NCI-H2171 (cell line): ENCODE measurements around the gene TRAK2.
A peak's percentile ranks its signal among the peaks of the same experiment; 100 is the strongest.
"Not testable (repeated sequence)": the region's sequence is repeated elsewhere in the genome, so short reads cannot be mapped to it uniquely, and the experiment has no call there.

Source experiments
- DNase-seq: peaks from one replicate; lab custom pipeline; 2025; lab: John Stamatoyannopoulos, UW

The TRAK2 gene

DNA sequence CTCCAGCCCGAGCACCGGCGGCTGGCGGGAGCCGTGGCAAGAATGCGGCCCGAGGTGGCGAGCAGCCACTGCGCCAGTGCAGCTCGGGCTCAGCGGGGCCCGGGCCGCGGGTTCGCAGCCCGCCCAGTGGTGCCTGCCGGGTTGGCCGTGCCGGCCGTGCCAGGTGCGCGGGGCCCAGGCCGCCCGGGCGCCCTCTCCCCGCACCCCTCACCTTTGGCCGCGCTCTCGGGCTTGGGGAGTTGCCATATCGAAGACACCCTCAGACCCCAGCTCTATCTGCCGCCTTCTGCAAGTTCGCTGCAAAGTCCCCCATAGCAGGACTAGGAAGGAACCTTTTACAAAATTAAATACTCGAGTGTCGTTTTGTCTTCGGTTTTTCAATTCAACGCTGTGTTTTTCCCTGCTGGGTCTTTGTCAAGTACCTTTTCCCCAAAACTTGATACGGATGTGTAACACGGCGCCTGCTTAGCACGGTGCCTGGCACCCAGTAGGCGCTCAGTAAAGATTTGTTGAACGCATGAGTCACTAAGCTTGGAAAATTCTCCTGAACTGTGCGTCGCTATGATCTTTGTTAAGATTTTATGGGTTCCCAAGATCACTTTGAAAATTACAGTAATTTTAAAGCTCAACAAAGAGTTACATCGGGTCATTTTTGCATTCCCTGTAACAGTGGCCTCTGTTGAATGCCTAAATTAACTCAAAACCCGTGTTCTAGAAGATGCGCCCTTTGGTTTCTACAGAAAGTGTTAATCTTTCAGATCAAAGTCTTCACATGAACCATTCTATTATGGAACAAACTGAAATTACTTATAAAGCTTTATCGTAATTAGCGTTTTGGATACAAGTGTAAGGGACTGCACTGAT, 1.0 kb upstream of the TRAK2 start:
- no peak for DNase-seq

DNA sequence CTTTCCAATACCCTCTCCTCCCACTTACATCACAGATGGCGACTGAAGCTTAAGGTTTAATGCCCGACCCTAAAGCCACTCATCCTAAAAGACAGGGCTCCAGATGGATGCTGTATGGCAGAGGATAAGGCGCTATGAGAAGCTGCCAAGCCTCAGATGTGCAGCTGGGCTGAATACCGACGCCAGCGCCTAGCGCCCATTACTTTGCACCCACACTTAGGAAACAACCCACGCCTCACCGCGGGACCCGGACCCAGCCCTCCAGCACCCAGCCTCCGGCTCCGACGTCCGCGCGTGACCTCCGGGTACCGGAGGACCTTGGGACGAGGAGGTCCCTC, 335 bp downstream of the TRAK2 start:
- peak; percentile 49 for DNase-seq

DNA sequence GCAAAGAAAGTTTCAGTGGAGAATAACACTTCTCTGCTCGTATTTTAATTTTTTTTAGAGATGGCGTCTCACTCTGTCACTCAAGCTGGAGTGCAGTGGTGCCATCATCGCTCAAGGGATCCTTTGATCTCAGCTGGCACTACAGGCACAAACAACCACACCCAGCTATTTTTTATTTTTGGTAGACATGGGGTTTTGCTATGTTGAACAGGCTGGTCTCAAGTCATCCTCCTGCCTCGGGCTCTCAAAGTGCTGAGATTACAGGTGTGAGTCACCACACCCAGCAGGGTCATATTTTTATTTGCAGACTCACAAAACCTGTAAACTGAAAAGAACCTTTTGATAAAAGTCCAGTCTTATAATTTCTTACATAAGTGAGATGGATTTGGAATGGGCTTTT, 2.6 kb downstream of the TRAK2 start:
- DNase-seq: no peak

DNA sequence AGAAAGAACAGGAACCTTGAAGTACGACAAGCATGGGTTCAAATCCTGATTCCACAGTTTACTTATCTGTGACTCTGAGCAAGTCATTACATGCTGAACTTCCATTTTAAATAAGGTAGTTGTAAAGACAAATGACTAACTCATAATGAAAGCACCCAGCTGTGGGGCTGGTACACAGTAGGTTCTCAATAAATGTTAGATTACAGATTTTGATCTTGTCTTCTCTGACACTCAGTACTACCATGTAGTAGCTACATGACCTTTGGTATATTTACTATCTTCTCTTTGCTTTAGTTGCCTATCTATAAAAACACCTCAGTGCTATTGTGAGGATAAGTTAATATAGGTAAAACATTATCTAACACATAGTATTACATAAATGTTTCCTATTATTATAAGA, 3.2 kb downstream of the TRAK2 start:
- no peak for DNase-seq

DNA sequence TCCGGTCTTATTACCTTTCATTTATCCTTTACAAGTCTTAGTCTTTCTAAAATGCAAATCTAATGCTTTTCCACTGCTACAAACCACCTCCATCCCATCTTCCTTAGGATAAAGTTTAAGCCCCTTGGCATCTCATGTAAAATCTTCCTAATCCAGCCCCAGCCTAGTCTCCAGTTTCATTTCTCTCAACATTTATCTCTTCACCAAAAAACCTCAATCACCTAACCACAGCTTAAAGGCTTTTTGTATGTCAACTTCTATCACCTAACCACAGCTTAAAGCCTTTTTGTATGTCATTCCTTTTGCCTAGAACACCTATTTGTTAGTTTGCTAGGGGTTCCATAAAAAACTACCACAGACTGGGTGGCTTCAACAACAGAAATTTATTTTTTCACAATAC, 4.2 kb downstream of the TRAK2 start:
- no peak for DNase-seq

DNA sequence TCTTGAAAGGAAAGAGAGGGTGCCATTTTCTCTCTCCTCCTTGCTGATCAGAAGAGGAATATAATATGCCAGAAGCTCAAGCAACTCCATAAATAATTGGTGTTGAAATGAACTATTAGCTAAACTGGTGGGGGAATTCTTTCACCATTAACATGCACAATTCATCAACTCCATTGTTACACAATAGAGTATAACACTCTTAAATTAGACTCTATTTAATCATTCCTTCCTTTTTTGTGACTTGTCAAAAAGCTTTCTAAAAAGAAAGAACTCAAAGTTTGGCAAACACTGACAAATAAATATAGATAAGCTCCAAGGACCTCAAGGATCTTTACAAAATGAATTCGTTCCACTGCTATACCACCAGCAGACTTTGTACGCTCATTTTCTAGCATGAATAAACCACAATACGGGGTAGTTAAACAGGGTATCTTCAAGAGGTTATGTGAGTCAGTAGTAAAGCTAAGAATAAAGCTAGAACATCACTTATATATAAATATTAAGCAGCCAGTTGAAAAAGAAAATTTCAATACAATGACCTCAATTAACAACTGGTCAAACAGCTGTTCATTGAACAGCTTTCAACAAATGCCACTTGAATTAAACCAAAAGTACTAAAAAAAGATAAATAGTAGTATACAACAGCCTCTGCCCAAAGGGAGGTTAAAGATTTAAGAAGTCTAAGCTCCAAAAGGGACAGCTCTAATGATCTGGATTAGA, 6.4 kb downstream of the TRAK2 start:
- DNase-seq: no peak

DNA sequence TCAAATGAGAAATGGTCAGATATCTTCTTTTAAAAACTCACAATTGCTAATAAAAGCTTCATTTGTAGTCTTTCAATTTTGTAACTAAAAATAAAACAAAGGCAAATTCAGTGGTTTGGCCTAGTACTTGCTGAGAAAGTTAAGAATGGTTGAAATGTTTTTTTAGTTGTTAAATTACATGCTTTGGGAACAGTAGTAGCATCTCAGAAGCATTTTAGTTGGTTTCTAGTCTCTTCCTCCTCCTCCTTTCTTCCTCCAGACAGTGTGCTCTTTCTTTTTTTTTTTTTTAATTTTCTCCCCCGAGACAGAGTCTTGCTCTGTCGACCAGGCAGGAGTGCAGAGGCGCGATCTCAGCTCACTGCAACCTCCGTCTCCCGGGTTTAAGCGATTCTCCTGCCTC, 9.8 kb downstream of the TRAK2 start:
- no peak for DNase-seq

DNA sequence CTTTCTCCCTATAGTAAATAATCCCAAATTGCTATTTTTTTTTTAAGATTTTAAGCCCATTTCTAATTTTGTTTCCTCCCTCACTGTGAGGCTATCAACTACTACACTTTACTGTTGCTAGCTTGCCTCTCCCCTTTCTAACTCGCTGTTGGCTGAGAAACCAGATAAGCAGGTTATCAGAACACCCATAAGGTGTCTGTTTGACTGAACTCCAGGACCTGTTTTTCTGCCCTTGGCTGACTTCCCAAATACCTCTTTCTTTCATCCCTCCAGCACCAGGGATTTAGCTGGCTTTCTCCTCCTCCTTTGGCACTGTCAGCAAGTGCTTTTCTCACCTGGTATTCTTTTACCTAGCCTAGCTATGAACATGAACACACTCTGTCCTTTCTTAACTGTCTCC, 11.1 kb downstream of the TRAK2 start:
- peak; percentile 19 for DNase-seq

DNA sequence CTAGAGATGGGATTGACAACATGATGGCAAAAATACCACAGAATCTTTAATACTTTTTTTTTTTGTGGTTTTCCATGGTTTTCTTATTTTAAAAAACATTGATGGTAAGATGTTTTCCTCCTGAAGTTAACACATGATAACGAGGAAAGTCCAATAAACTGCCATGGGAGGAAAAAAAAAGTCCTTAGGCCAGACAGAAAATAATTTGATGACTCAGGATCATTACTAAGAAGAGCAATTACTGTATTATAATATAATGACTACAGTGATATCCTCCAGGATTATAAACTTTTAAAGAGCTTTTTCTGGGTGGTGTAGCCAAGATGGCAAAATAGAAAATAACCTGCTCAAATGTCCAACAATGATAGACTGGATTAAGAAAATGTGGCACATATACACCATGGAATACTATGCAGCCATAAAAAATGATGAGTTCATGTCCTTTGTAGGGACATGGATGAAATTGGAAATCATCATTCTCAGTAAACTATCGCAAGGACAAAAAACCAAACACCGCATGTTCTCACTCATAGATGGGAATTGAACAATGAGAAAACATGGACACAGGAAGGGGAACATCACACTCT, 11.8 kb downstream of the TRAK2 start:
- DNase-seq: not testable (repeated sequence)

DNA sequence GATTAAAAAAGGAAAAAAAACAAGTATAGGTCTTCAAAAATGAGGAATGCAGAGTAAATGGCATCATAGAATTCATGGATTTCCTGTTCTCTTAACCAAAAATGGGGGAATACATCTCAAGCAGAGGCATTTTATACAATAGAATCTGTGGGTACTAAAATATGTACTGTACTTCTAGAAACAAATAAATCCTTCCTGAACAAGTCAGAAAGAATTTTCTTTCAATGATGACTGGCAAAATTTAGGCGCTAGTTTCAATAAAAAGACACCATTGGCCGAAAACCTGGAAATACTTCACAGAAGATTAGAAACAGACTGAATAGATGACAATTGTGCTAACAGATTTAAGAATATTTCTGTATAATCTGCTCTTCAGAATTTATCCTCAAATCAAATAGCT, 15.1 kb downstream of the TRAK2 start:
- no peak for DNase-seq

DNA sequence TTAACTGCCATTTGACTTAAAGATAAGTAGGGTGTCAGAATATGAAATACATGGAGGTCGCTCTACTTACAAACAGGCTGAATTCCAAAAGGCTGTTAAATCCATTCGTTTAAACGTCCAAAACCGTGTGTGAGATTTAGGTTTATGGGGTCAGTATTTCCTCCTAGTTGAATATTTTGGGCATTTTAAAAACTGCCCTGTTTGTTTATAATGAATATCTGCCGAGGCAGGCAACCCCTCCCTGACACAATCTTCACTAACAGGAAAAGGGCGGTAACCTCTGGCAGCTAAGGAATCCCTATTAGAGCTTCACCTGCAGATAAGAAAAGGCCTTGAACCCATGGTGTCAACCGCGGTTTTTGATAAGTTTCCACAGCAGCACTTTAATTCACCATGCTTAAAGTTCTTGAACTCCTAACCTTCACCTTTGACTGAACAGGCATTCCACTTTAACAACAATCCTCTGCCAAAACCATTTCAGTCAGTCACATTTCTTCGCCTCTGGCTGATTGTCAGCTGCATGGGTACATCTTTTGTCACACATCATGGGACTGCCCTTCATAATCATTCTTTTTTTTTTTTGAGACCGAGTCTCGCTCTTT, 17.8 kb downstream of the TRAK2 start:
- DNase-seq: no peak

DNA sequence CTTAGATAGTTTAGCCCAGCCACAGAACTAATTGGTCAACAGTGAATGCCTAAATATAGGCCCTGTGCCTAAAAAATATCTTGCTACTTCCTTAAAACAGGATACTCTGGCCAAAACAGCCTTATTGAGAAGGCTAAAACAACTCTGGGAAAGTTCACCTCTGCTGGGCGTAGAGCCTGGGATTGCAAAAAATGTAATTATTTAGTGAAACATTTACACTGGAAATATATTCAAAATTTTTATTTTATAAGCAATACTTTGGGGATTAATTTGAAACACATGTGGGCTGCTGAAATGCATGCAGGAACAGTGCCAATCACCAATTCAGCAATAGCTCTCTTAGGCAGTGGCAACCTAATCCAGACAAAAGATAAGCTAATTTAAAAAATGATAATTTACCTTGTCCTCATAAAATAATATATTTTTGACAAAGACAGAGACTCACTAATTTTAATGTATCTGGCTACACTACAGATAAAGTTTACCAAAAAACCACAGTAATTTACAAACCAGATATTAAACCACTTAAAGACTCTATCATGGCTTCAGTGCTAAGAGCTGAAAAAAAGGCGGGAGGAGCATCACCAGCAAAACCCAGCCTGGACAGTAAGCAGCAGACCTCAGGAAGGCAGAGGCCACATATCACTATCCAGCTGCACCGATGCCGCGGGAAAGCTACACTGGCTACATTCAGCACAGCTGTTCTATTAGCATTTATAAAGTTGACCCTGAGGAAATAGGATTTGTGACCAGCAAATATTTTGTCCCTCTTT, 18.5 kb downstream of the TRAK2 start:
- DNase-seq: no peak

DNA sequence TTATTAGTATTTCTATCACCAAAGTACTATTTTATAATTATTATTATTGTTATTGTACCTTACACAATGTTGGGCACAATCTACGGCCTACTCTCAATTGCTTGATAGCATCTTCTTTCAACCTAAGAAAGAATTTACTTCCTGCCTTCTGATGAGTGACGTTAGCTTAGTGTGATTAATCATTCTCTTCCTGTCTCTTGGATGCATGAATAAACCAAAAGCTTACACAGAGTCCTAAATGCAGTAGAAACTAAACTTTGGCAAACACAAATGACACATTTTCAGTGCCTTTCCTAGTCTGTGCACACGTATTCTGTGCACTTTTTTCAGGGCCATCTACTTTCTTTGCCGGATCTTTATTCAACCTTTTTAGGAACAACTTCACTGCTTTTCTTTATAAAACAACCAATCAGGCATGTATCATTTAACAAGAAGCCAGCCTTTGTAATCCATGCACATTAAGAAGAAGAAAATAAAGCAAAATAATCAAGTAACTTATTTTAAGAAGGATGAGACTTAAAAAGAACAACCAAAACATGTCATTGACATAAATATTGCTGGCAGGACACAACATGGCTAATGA, 19.1 kb downstream of the TRAK2 start:
- no peak for DNase-seq

DNA sequence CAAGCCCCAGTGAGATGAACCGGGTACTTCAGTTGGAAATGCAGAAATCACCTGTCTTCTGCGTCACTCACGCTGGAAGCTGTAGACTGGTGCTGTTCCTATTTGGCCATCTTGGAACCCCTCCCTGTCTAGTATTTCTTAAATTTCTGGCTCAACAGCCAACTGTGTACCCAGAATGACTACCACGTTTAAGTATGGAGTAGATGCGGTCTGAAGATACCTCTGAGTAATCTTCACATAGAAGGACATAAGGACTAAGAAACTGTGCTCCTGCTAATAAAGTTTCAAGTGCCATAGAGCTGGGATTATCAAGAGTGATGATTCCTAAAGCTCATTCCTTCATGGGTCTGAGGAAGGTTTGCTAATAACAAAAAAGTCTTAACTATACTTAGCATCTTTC, 20.4 kb downstream of the TRAK2 start:
- DNase-seq: no peak

DNA sequence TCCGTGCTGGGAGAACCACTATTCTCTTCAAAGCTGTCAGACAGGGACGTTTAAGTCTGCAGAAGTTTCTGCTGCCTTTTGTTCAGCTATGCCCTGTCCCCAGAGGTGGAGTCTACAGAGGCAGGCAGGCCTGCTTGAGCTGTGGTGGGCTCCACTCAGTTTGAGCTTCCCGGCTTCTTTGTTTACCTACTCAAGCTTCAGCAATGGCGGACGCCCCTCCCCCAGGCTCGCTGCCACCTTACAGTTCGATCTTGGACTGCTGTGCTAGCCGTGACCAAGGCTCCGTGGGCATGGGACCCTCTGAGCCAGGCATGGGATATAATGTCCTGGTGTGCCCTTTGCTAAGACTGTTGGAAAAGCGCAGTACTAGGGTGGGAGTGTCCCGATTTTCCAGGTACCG, 20.9 kb downstream of the TRAK2 start:
- not testable (repeated sequence) for DNase-seq

DNA sequence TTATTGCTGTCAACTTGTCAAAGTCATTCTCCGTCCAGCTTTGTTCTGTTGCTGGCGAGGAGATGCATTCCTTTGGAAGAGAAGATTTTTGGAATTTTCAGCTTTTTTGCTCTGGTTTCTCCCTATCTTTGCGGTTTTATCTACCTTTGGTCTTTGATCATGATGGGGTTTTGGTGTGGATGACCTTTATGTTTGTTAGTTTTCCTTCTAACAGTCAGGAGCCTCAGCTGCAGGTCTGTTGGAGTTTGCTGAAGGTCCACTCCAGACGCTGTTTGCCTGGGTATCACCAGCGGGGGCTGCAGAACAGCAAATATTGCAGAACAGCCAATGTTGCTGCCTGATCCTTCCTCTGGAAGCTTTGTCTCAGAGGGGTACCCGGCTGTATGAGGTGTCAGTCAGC, 21.4 kb downstream of the TRAK2 start:
- DNase-seq: not testable (repeated sequence)

DNA sequence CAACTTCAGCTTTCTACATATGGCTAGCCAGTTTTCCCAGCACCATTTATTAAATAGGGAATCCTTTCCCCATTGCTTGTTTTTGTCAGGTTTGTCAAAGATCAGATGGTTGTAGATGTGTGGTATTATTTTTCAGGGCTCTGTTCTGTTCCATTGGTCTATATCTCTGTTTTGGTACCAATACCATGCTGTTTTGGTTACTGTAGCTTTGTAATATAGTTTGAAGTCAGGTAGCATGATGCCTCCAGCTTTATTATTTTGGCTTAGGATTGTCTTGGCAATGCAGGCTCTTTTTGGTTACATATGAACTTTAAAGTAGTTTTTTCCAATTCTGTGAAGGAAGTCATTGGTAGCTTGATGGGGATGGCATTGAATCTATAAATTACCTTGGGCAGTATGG, 22.9 kb downstream of the TRAK2 start:
- DNase-seq: not testable (repeated sequence)

DNA sequence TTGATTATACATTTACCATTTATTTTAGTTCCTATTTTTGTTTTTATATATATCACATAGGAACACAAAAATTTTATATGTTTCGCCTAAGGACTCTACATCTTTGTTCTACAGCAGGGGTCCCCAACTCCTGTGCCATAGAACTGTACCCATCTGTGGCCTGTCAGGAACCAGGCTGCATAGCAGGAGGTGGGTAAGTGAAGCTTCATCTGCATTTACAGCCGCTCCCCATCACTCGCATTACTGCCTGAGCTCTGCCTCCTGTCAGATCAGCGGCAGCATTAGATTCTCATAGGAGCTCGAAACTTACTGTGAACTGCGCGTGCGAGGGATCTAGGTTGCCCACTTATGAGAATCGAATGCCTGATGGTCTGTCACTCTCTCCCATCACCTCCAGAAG, 25.3 kb downstream of the TRAK2 start:
- no peak for DNase-seq

DNA sequence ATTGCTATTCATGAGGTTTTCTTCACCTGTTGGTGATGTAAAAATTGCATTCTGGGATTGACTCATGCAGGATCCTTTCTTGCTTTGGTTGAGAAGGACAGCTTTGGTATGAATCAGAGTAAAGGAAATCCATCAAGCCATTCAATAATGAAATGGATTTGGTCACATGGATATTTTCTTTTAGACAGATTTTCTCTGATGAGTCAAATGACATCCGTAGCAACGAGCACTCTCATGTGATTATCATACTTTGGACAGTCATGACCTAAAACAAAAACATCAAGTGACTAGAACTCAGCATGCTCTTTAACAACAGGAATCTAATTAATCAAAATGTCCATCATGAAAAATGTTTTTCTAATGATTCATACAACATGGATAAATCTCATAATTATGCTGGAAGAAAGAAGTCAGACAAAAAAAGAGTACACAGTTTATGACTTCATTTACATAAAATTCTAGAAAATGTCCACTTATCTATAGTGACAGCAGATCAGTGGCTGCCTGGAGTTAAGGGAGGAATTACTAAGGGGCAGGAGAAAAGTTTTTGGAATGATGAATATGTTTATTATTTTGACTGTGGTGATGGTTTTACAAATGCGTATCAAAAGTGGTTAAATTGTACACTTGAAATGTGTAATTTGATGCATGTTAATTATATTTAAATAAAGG, 30.7 kb downstream of the TRAK2 start:
- no peak for DNase-seq

DNA sequence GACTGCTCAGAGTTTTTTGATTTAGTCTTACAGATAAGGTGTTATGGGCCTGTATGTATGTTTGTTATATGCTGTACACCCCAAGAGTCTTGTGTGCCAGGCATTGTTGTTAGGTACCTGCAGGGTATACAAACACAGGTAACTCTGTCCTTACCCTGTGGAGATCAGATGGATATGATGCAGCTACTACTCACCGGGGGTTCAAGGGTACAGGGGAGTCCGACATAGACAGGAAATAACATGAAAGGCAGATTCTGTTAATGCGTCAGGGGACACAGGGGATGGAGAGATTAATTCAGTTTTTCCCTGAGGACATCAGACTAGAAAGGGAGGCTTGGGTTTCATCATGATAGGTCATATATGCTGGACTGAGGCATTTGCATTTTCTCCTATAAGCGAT, 31.3 kb downstream of the TRAK2 start:
- no peak for DNase-seq

DNA sequence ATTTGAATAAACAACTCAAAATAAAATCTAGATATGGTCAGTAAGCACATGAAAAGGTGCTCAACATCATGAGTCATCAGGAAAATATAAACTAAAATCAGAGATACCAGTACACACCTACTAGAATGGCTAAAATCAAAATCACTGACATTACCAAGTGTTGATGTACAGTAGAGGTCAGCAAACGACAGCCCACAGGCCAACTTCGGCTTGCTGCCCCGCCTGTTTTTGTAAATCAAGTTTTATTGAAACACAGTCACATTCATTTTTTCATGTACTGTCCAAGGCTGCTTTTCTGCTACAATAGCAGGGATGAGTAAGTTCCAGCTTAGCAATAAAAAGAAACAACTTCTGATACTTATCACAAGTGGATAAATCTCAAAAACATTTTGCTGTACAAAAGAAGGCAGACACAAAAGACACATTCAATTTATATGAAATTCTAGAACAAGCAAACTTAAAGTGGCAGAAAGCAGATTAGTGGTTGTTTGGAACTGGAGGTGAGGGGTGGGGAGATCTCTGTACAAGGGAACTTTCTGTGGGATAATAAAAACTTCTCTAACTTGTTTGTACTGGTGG, 32.1 kb downstream of the TRAK2 start:
- DNase-seq: no peak
